Astrocyte (in vitro differentiated cells and primary cell): ENCODE measurements around the gene UBL4A. TPM values are rescaled to one million over a fixed set of nuclear protein-coding genes. Genes with fewer than 3 reads are reported as not detected.

Source experiments
- DNase-seq: peaks from one replicate; pipeline ENCODE4 v3.0.0-alpha.2; 2010; ENCODE audit warnings: low read depth
- FAIRE-seq: peaks from 2 replicates; lab custom pipeline; 2011; peaks lifted over from hg19 to GRCh38; lab: Jason Lieb, UNC
- H2AFZ ChIP-seq: 2 replicates; pipeline ENCODE4 v1.6.0; 2012; ENCODE audit warnings: low read depth, low read length, inconsistent platforms
- H3K27ac ChIP-seq: 2 replicates; pipeline ENCODE4 v1.5.1; 2011; ENCODE audit warnings: low read depth, low read length, inconsistent platforms
- H3K27me3 ChIP-seq: 2 replicates; pipeline ENCODE4 v1.6.0; 2011; ENCODE audit warnings: low read length, inconsistent platforms; ENCODE audit not compliant: insufficient read depth
- H3K36me3 ChIP-seq: 2 replicates; pipeline ENCODE4 v1.5.1; 2011; ENCODE audit warnings: low read length, inconsistent platforms; ENCODE audit not compliant: insufficient read depth
- H3K4me1 ChIP-seq: 2 replicates; pipeline ENCODE4 v1.5.1; 2011; ENCODE audit warnings: low read length, inconsistent platforms; ENCODE audit not compliant: insufficient read depth
- H3K4me2 ChIP-seq: 2 replicates; pipeline ENCODE4 v1.6.0; 2012; ENCODE audit warnings: low read length, inconsistent platforms
- H3K4me3 ChIP-seq: 2 replicates; pipeline ENCODE4 v1.5.1; 2011; ENCODE audit warnings: low read depth, mild to moderate bottlenecking, low read length, inconsistent platforms; ENCODE audit not compliant: insufficient read depth
- H3K79me2 ChIP-seq: 2 replicates; pipeline ENCODE4 v1.6.0; 2012; ENCODE audit warnings: mild to moderate bottlenecking, low read length, inconsistent platforms; ENCODE audit not compliant: insufficient read depth
- H3K9ac ChIP-seq: 2 replicates; pipeline ENCODE4 v1.6.0; 2012; ENCODE audit warnings: mild to moderate bottlenecking, low read length, inconsistent platforms
- H3K9me3 ChIP-seq: 2 replicates; pipeline ENCODE4 v1.5.1; 2012; ENCODE audit warnings: low read depth, mild to moderate bottlenecking, low read length, inconsistent platforms; ENCODE audit not compliant: insufficient read depth
- H4K20me1 ChIP-seq: 2 replicates; pipeline ENCODE4 v1.6.0; 2012; ENCODE audit warnings: low read length, inconsistent platforms; ENCODE audit not compliant: insufficient read depth
- H3K27ac Mint-ChIP-seq: one replicate; pipeline ENCODE4 v1.8.0; 2021; ENCODE audit warnings: mild to moderate bottlenecking, mixed read lengths; ENCODE audit not compliant: unreplicated experiment
- H3K27me3 Mint-ChIP-seq: one replicate; pipeline ENCODE4 v1.8.0; 2021; ENCODE audit warnings: low read depth, mixed read lengths; ENCODE audit not compliant: unreplicated experiment
- H3K36me3 Mint-ChIP-seq: one replicate; pipeline ENCODE4 v1.8.0; 2021; ENCODE audit warnings: low read depth, mixed read lengths; ENCODE audit not compliant: unreplicated experiment
- H3K4me1 Mint-ChIP-seq: one replicate; pipeline ENCODE4 v1.8.0; 2021; ENCODE audit warnings: low read depth, mixed read lengths; ENCODE audit not compliant: unreplicated experiment
- H3K4me3 Mint-ChIP-seq: one replicate; pipeline ENCODE4 v1.8.0; 2021; ENCODE audit warnings: mild to moderate bottlenecking, moderate library complexity, mixed read lengths; ENCODE audit not compliant: unreplicated experiment
- H3K9me3 Mint-ChIP-seq: one replicate; pipeline ENCODE4 v1.8.0; 2021; ENCODE audit warnings: mild to moderate bottlenecking, mixed read lengths; ENCODE audit not compliant: unreplicated experiment
- CTCF ChIP-seq: IDR thresholded peaks from 2 replicates; pipeline ENCODE4 v1.5.1; 2011; ENCODE audit warnings: low read depth, mild to moderate bottlenecking, inconsistent platforms, low read length, moderate library complexity; ENCODE audit not compliant: insufficient read depth
- EZH2 ChIP-seq: IDR thresholded peaks from 2 replicates; pipeline ENCODE4 v1.6.1; 2012; ENCODE audit warnings: mild to moderate bottlenecking, low read length, inconsistent platforms; ENCODE audit not compliant: insufficient read depth
- total RNA-seq: library from RNA; stranded (reverse); gene quantifications from 2 replicates; pipeline ENCODE4 v1.2.1, GENCODE V29; 2021

The UBL4A gene
- total RNA-seq, 1 donor from 2014 or later: 25.8 TPM

DNA sequence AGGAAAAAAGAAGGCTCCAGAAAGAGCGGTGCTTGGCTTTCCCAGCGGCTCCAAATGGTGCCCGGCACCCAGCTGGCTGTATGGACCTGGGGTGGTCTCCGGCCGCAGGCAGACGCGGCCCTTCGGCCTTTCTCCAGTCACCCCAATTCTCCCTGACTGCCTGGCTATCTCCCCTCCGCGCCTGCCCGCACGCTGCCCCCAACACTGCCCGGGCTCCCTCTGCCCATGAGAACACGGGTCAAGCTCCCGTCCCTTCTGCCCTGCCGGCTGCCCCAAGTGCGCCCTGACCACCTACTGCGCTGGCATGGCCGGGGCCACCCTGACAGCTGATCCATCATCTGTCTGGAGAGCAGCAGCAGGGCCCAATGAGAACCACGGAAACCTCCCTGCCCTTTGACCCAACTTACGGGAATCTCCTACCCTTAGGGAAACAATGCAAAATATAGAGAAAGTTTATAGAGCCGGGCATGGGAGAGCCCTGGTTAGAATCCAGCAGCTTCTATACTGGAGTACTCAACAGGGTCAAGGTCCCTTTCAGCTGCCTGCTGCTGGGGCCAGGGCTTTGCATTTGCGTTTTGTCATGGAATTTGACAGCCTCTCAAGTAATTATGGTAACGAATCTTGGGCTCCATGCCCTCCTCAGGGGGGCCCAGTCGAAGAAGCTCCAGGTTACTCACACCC is 30.8 kb upstream of the UBL4A start:
- no peak for TF ChIP-seq CTCF
- TF ChIP-seq EZH2: no peak
- Mint-ChIP-seq H3K4me3 (no peak overlapping the region), H3K36me3 (peaks cover 2% of the 10 kb centered on the region), H3K9me3 (no peaks in the 10 kb centered on the region), H3K27ac (no peak overlapping the region), H3K27me3 (no peaks in the 10 kb centered on the region), H3K4me1 (peaks cover 5% of the 10 kb centered on the region)
- no peaks in the 10 kb centered on the region for H3K36me3 ChIP-seq
- peaks cover 10% of the 10 kb centered on the region for H3K4me1 ChIP-seq
- peak overlapping the region; percentile 55 for H3K27ac ChIP-seq
- peak overlapping the region; percentile 95 for H3K4me2 ChIP-seq
- H3K9me3 ChIP-seq: no peaks in the 10 kb centered on the region
- no peak overlapping the region for H3K4me3 ChIP-seq
- no peak overlapping the region for H2AFZ ChIP-seq
- FAIRE-seq (no peak), DNase-seq (no peak)
- no peaks in the 10 kb centered on the region for H3K27me3 ChIP-seq
- H3K79me2 ChIP-seq: peaks cover 7% of the 10 kb centered on the region
- H4K20me1 ChIP-seq: no peaks in the 10 kb centered on the region
- peak overlapping the region; percentile 75 for H3K9ac ChIP-seq

GRCh38 chrX:154516656-154517100 is 30.3 kb upstream of the UBL4A start:
- no peaks in the 10 kb centered on the region for H4K20me1 ChIP-seq
- H2AFZ ChIP-seq: peak overlapping the region; percentile 86
- no peaks in the 10 kb centered on the region for H3K27me3 ChIP-seq
- Mint-ChIP-seq H3K9me3 (no peaks in the 10 kb centered on the region), H3K27ac (peak overlapping the region; percentile 87), H3K36me3 (peaks cover 2% of the 10 kb centered on the region), H3K27me3 (no peaks in the 10 kb centered on the region), H3K4me1 (peaks cover 5% of the 10 kb centered on the region), H3K4me3 (peak overlapping the region; percentile 74)
- DNase-seq: peak; percentile 42
- peak overlapping the region; percentile 75 for H3K9ac ChIP-seq
- peak overlapping the region; percentile 55 for H3K27ac ChIP-seq
- no peaks in the 10 kb centered on the region for H3K9me3 ChIP-seq
- peak overlapping the region; percentile 95 for H3K4me2 ChIP-seq
- peak overlapping the region; percentile 64 for H3K4me3 ChIP-seq
- peaks cover 7% of the 10 kb centered on the region for H3K79me2 ChIP-seq
- TF ChIP-seq CTCF (no peak), EZH2 (no peak)
- H3K4me1 ChIP-seq: peaks cover 10% of the 10 kb centered on the region
- no peak for FAIRE-seq
- H3K36me3 ChIP-seq: no peaks in the 10 kb centered on the region
